OCI-LY7 (cell line): ENCODE measurements around the gene NXN. TPM values are rescaled to one million over a fixed set of nuclear protein-coding genes. Genes with fewer than 3 reads are reported as not detected.

Experiments used
- BruUV-seq: library from RNA; stranded (reverse); fragments of 400-500 nt; replicated peaks from 2 replicates; lab custom pipeline; 2021; lab: Mats Ljungman, UMichigan
- CTCF ChIA-PET: fragments of 300-600 bp; sonication (Branson Sonifier 250); formaldehyde crosslinking; loops from one replicate; lab custom pipeline; 2022; ENCODE audit warnings: antibody characterized with exemption; ENCODE audit not compliant: unreplicated experiment; lab: Charles Lee
- POLR2A ChIA-PET: fragments of 300-600 bp; sonication (Branson Sonifier 250); formaldehyde crosslinking; loops from one replicate; lab custom pipeline; 2022; ENCODE audit warnings: antibody characterized with exemption; lab: Charles Lee
- DNase-seq: peaks from one replicate; pipeline ENCODE4 v3.0.0-alpha.2; 2015; ENCODE audit warnings: low spot score
- H2AFZ ChIP-seq: fragments of 200-600 bp; sonication (generic), shearing (Covaris generic); 2 replicates; pipeline ENCODE4 v1.6.1; 2014; ENCODE audit warnings: mild to moderate bottlenecking, antibody characterized with exemption, low read length, moderate library complexity
- H3K27ac ChIP-seq: fragments of 200-600 bp; sonication (generic); 2 replicates; pipeline ENCODE4 v1.5.1; 2014; ENCODE audit warnings: mixed run types, low read depth, mild to moderate bottlenecking, moderate library complexity, low read length, inconsistent platforms; ENCODE audit not compliant: poor library complexity, severe bottlenecking
- H3K36me3 ChIP-seq: fragments of 200-600 bp; sonication (generic); 2 replicates; pipeline ENCODE4 v1.6.1; 2014; ENCODE audit warnings: mild to moderate bottlenecking, antibody characterized with exemption, low read length, moderate library complexity, mixed read lengths; ENCODE audit not compliant: insufficient read depth
- H3K4me1 ChIP-seq: fragments of 200-600 bp; sonication (generic); 2 replicates; pipeline ENCODE4 v1.5.1; 2014; ENCODE audit warnings: mild to moderate bottlenecking, low read length; ENCODE audit not compliant: insufficient read depth, poor library complexity, severe bottlenecking
- H3K4me2 ChIP-seq: fragments of 200-600 bp; sonication (generic); 2 replicates; pipeline ENCODE4 v1.6.1; 2014; ENCODE audit warnings: mild to moderate bottlenecking, low read length
- H3K4me3 ChIP-seq: fragments of 200-600 bp; sonication (generic); 2 replicates; pipeline ENCODE4 v1.5.1; 2014; ENCODE audit warnings: mild to moderate bottlenecking, low read depth, low read length; ENCODE audit not compliant: poor library complexity, severe bottlenecking
- H3K79me2 ChIP-seq: fragments of 200-600 bp; sonication (generic); 2 replicates; pipeline ENCODE4 v1.6.1; 2016; ENCODE audit warnings: low read depth, mild to moderate bottlenecking, low read length, moderate library complexity, mixed read lengths; ENCODE audit not compliant: insufficient read depth
- H3K9me2 ChIP-seq: fragments of 200-600 bp; sonication (generic); 2 replicates; pipeline ENCODE4 v1.6.1; 2016; ENCODE audit warnings: mild to moderate bottlenecking, low read length, mixed read lengths; ENCODE audit not compliant: insufficient read depth
- H3K9me3 ChIP-seq: fragments of 200-600 bp; sonication (generic); 2 replicates; pipeline ENCODE4 v1.6.1; 2014; ENCODE audit warnings: mild to moderate bottlenecking, mixed run types, low read length, mixed read lengths
- H4K20me1 ChIP-seq: fragments of 200-600 bp; sonication (generic); 2 replicates; pipeline ENCODE4 v1.6.1; 2014; ENCODE audit warnings: mild to moderate bottlenecking, antibody characterized with exemption, low read length, moderate library complexity, mixed read lengths; ENCODE audit not compliant: insufficient read depth
- EZH2phosphoT487 ChIP-seq: fragments of 200-600 bp; sonication (generic); IDR thresholded peaks from 2 replicates; pipeline ENCODE4 v1.6.1; 2018; ENCODE audit warnings: low read depth, borderline replicate concordance, mild to moderate bottlenecking, mixed run types, antibody characterized with exemption, low read length, moderate library complexity, mixed read lengths
- intact Hi-C: fragments of 100-400 bp; cut with micrococcal nuclease; formaldehyde crosslinking; loops from one replicate; pipeline ENCODE4 v1.10.0; 2022; ENCODE audit not compliant: unreplicated experiment
- total RNA-seq, 2 experiments: library from RNA; depleted of rRNA in 1 of 2; stranded (reverse); fragments of >200 nt in 1 of 2; shearing (Covaris generic) in 1 of 2; gene quantifications; 2 replicates each; pipeline ENCODE4 v1.2.3, GENCODE V29; 2014 to 2022
- TF ChIP-seq, protein P1 (sequence below): fragments of 200-600 bp; sonication (generic); conservative IDR thresholded peaks from 2 replicates; pipeline ENCODE4 v1.5.1; 2014; ENCODE audit warnings: mild to moderate bottlenecking, antibody characterized with exemption, low read length, moderate library complexity, mixed read lengths

The NXN gene
- total RNA-seq, 2 experiments from 2014 or later = 1.3 to 2.8 TPM

DNA sequence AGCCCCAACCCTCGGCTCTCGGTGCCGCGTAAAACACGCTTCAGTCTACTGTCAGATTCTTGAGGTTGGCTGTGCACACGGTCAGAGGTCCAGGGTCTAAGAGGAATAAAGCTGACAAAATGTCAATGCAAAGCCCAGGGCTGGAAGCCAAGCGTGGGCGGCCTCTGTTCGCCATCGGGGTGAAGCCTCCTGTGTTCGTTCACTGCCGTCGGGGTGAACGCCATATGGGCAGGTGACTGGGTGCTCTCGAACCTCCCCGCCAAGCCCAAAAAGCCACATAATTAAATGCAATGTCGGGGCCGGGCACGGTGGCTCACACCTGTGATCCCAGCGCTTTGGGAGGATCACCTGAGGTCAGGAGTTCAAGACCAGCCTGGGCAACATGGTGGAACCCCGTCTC, 152.8 kb downstream of the NXN start:
- Histone ChIP-seq H2AFZ (no peak overlapping the region), H3K4me3 (no peak overlapping the region), H4K20me1 (no peaks in the 10 kb centered on the region), H3K4me1 (no peaks in the 10 kb centered on the region), H3K9me3 (no peaks in the 10 kb centered on the region), H3K4me2 (no peak overlapping the region), H3K9me2 (no peaks in the 10 kb centered on the region), H3K36me3 (no peaks in the 10 kb centered on the region), H3K79me2 (no peaks in the 10 kb centered on the region), H3K27ac (no peak overlapping the region)
- ChIA-PET POLR2A (no interaction called here), CTCF (no interaction called here)
- no TSS peak for BruUV-seq
- no peak for TF ChIP-seq EZH2phosphoT487
- TF ChIP-seq, protein P1, sequence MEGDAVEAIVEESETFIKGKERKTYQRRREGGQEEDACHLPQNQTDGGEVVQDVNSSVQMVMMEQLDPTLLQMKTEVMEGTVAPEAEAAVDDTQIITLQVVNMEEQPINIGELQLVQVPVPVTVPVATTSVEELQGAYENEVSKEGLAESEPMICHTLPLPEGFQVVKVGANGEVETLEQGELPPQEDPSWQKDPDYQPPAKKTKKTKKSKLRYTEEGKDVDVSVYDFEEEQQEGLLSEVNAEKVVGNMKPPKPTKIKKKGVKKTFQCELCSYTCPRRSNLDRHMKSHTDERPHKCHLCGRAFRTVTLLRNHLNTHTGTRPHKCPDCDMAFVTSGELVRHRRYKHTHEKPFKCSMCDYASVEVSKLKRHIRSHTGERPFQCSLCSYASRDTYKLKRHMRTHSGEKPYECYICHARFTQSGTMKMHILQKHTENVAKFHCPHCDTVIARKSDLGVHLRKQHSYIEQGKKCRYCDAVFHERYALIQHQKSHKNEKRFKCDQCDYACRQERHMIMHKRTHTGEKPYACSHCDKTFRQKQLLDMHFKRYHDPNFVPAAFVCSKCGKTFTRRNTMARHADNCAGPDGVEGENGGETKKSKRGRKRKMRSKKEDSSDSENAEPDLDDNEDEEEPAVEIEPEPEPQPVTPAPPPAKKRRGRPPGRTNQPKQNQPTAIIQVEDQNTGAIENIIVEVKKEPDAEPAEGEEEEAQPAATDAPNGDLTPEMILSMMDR = no peak
- intact Hi-C loops = no loop called here
- no peak for DNase-seq

DNA sequence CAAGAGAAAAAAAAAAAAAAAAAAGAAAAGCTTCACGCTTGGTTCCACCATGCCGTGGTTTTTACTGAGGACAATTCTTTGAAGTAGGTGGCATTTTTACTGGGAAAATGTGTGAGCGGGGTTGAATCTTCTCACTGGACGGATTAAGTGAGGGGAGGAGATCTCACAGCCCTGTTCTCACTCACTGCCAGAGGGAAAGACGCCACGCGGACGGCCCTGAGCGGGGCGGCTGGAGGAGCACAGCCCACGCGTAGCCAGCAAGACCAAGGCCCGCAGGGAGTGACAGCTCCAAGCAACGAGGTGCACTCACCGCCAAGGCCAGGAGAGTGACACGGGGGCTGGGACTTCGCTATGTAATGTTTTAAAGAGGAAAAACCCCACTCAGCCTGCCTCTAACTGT, 154.4 kb downstream of the NXN start:
- no peak overlapping the region for H3K27ac ChIP-seq
- H3K4me3 ChIP-seq = no peak overlapping the region
- POLR2A ChIA-PET = interaction anchor here (0.7 kb wide), 1 partner anchor 673 kb away, joined by 3 read pairs; no protein-coding TSS in a partner anchor
- TF ChIP-seq EZH2phosphoT487 = no peak
- TF ChIP-seq, protein P1 = no peak
- intact Hi-C loops = no loop called here
- H3K4me2 ChIP-seq = no peak overlapping the region
- no peaks in the 10 kb centered on the region for H3K9me2 ChIP-seq
- no peaks in the 10 kb centered on the region for H3K4me1 ChIP-seq
- no TSS peak for BruUV-seq
- H3K79me2 ChIP-seq = no peaks in the 10 kb centered on the region
- no peaks in the 10 kb centered on the region for H3K9me3 ChIP-seq
- no peaks in the 10 kb centered on the region for H4K20me1 ChIP-seq
- CTCF ChIA-PET = interaction anchor here (0.6 kb wide), 2 partner anchors 132 to 276 kb away, joined by 3 to 6 read pairs; no protein-coding TSS in a partner anchor
- H3K36me3 ChIP-seq = no peaks in the 10 kb centered on the region
- H2AFZ ChIP-seq = no peak overlapping the region
- no peak for DNase-seq

DNA sequence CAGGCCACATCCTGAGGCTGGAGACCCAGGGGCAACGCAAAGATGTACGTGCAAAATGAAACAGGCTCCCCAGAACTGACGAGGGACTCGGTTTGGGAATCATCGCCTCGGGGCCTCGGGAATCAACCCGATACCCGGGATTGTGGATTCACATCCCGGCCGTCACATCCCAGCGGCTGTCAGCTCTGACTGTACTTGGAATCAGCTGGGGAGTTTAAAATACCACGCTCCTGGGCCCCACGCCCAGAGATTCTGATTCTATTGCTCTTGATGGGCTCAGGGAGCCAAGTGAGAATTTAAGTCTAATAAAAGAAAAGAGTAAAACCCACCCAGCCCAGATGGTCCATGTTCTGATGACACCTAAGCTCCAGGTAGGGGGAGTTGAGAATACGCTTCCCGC, 155.2 kb downstream of the NXN start:
- ChIA-PET POLR2A (interaction anchor here (0.7 kb wide), 1 partner anchor 672 kb away, joined by 3 read pairs; no protein-coding TSS in a partner anchor), CTCF (interaction anchor here (0.6 kb wide), 1 partner anchor 10 kb away, joined by 4 read pairs; no protein-coding TSS in a partner anchor)
- intact Hi-C loops = no loop called here
- H3K36me3 ChIP-seq = no peaks in the 10 kb centered on the region
- H4K20me1 ChIP-seq = no peaks in the 10 kb centered on the region
- H3K79me2 ChIP-seq = no peaks in the 10 kb centered on the region
- H3K4me1 ChIP-seq = no peaks in the 10 kb centered on the region
- H3K4me2 ChIP-seq = no peak overlapping the region
- no TSS peak for BruUV-seq
- H3K27ac ChIP-seq = no peak overlapping the region
- H3K9me2 ChIP-seq = no peaks in the 10 kb centered on the region
- no peak overlapping the region for H2AFZ ChIP-seq
- TF ChIP-seq EZH2phosphoT487 = no peak
- TF ChIP-seq, protein P1 = no peak
- no peak overlapping the region for H3K4me3 ChIP-seq
- no peaks in the 10 kb centered on the region for H3K9me3 ChIP-seq
- DNase-seq = no peak
